Measurements from ENCODE around the gene RNF157. TPM values are rescaled to one million over a fixed set of nuclear protein-coding genes. Genes with fewer than 3 reads are reported as not detected.
"Not testable (repeated sequence)": the region's sequence is repeated elsewhere in the genome, so short reads cannot be mapped to it uniquely, and the experiment has no call there.

Gene RNF157
- total RNA-seq, 2 experiments from 2014 or later, result 25.4 to 28.0 TPM

DNA sequence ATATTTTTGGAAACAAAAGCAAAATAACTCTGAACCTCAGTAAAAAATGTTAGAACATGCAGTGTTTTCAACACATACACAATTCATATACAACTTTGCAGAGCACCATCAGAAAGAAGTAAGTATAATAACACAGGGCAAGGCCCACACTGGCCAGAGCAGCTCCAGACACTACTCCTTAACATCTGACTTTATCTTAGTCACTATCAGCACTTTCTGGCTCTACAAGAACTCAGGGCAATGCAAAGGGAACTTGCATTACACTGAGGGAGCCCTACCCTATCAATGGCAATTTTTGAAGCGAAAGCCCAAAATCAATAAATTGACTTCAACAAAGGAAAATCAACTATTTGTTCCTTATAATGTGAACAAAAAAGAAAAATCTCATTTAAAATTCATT, 16.5 kb downstream of the RNF157 start:
- ChIA-PET POLR2A (no interaction called here), CTCF (interaction anchor here (0.9 kb wide), 1 partner anchor 35 kb away, joined by 3 read pairs; no protein-coding TSS in a partner anchor)
- intact Hi-C loops (cut with micrococcal nuclease), result no loop called here
- no peak overlapping the region for H3K27ac Mint-ChIP-seq
- DNase-seq, result no peak
- H3K27me3 Mint-ChIP-seq, result no peaks in the 10 kb centered on the region
- H3K4me3 Mint-ChIP-seq, result no peak overlapping the region
- H3K36me3 Mint-ChIP-seq, result peaks cover 6% of the 10 kb centered on the region
- H3K4me1 Mint-ChIP-seq (ENCODE audit: low read depth), result peaks cover 17% of the 10 kb centered on the region
- no peaks in the 10 kb centered on the region for H3K9me3 Mint-ChIP-seq

DNA sequence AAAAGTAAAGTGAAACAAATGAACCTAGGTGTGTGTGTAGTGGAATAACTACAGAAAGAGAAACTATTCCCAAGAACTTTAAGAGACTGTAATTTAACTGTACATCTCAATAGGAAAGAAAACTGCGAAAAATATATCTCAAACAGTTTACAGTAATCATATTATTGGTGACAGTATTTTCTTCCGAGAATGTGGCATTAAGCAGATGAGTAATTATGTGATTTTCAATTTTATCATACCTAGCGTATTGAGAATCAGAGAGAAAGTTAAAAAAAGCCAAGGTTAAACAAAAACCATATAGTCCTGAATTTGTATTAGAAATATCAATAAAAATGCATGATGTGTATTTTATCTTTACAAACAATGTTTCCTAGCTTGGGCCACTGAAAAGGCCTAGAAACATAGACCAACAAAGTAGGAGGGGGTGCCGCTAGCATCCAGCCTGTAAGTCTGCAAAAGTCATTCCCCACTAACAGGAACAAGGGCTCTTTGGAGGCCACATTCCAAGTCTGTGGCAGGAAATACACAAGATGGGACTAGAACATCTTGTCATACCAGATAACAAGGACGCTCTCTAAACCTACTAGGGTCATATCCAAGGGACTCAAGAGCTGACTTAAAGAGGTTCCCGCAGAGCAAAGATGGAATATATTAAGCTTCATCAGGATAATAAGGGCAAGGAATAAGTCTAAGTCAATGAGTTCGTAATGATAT, 20.5 kb downstream of the RNF157 start:
- Mint-ChIP-seq H3K36me3 (no peaks in the 10 kb centered on the region), H3K4me3 (no peak overlapping the region), H3K27me3 (no peaks in the 10 kb centered on the region), H3K27ac (peak overlapping the region; percentile 68), H3K9me3 (no peaks in the 10 kb centered on the region), H3K4me1 (ENCODE audit: low read depth) (peaks cover 31% of the 10 kb centered on the region)
- ChIA-PET CTCF (interaction anchor here (1.0 kb wide), 1 partner anchor 14 kb away, joined by 3 read pairs; no protein-coding TSS in a partner anchor), POLR2A (interaction anchor here (1.2 to 1.4 kb wide), 2 partner anchors 12 to 28 kb away, joined by 5 read pairs; no protein-coding TSS in a partner anchor)
- DNase-seq, result no peak
- intact Hi-C loops (cut with micrococcal nuclease), result loop anchor here (2.0 kb wide), 1 partner anchor 21 kb away; no protein-coding TSS in a partner anchor

DNA sequence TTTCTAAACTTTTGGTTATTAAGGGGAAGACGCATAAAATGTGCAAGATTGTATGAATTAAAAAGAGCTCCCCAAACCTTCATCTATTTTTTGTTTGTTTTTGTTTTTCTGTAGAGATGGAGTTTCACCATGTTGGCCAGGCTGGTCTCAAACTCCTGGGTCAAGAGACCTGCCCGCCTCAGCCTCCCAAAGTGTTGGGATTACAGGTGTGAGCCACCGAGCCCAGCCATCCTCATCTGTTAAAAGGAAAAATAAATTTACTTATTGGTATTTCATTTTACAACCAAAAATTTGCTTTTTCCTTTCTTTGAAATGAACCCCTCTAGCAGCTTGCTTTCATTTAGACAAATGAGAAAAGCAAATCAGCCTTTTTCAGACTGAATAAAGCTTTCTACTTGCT, 23.2 kb downstream of the RNF157 start:
- Mint-ChIP-seq H3K36me3 (peaks cover 2% of the 10 kb centered on the region), H3K27me3 (no peaks in the 10 kb centered on the region), H3K27ac (no peak overlapping the region), H3K4me3 (no peak overlapping the region), H3K4me1 (ENCODE audit: low read depth) (peaks cover 45% of the 10 kb centered on the region), H3K9me3 (no peaks in the 10 kb centered on the region)
- DNase-seq, result no peak
- CTCF ChIA-PET, result interaction anchor here (0.7 to 1.5 kb wide), 5 partner anchors 17 to 339 kb away, joined by 3 to 5 read pairs (median 3); no protein-coding TSS in a partner anchor
- intact Hi-C loops (cut with micrococcal nuclease), result no loop called here
- POLR2A ChIA-PET, result interaction anchor here (0.7 to 0.9 kb wide), 2 partner anchors 48 to 163 kb away, joined by 3 to 4 read pairs; partner anchors contain the start of gene UBALD2

DNA sequence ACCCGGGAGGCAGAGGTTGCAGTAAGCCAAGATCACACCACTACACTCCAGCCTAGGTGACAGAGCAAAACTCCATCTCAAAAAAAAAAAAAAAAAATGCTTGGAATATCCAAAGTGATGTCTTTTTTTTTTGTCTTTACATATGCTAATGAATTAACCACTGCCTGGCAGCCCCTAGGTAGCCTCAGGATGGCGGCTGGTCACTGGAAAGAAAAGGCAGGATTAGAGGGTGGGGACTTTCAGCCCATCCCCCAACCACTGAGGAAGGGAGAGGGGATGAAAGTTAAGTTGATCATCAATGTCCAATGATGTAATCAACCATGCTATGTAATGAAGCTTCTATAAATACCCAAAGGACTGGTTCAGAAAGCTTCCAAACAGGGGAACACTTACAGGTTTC, 26.8 kb downstream of the RNF157 start:
- intact Hi-C loops (cut with micrococcal nuclease), result no loop called here
- no peak for DNase-seq
- Mint-ChIP-seq H3K4me3 (no peak overlapping the region), H3K36me3 (peaks cover 14% of the 10 kb centered on the region), H3K27ac (no peak overlapping the region), H3K4me1 (ENCODE audit: low read depth) (peaks cover 43% of the 10 kb centered on the region), H3K9me3 (no peaks in the 10 kb centered on the region), H3K27me3 (no peaks in the 10 kb centered on the region)
- POLR2A ChIA-PET, result no interaction called here
- CTCF ChIA-PET, result no interaction called here

DNA sequence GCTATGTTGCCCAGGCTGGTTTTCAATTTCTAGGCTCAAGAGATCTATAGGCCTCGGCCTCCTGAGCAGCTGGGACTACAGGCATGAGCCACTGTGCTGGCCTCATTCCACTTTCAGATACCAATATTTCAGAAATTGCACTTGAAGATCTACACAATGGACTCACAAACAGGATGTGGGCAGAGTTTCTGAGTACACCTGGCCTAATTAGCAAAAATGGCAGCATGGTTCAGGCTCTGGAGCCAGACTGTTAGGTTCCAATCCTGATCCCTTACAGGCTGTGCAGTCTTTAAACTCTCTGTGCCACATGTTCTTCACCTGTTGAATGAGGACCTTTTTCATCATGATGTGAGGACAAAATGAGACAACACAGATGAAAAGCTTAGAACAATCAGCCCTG, 32.2 kb downstream of the RNF157 start:
- Mint-ChIP-seq H3K27me3 (no peaks in the 10 kb centered on the region), H3K36me3 (peaks cover 17% of the 10 kb centered on the region), H3K4me1 (ENCODE audit: low read depth) (peaks cover 44% of the 10 kb centered on the region), H3K4me3 (no peak overlapping the region), H3K9me3 (no peaks in the 10 kb centered on the region), H3K27ac (peak overlapping the region; percentile 31)
- intact Hi-C loops (cut with micrococcal nuclease), result no loop called here
- POLR2A ChIA-PET, result interaction anchor here (0.7 to 2.7 kb wide), 6 partner anchors 9 to 64 kb away, joined by 3 to 10 read pairs (median 6); no protein-coding TSS in a partner anchor
- no peak for DNase-seq
- CTCF ChIA-PET, result interaction anchor here (0.8 kb wide), 1 partner anchor 194 kb away, joined by 3 read pairs; no protein-coding TSS in a partner anchor

DNA sequence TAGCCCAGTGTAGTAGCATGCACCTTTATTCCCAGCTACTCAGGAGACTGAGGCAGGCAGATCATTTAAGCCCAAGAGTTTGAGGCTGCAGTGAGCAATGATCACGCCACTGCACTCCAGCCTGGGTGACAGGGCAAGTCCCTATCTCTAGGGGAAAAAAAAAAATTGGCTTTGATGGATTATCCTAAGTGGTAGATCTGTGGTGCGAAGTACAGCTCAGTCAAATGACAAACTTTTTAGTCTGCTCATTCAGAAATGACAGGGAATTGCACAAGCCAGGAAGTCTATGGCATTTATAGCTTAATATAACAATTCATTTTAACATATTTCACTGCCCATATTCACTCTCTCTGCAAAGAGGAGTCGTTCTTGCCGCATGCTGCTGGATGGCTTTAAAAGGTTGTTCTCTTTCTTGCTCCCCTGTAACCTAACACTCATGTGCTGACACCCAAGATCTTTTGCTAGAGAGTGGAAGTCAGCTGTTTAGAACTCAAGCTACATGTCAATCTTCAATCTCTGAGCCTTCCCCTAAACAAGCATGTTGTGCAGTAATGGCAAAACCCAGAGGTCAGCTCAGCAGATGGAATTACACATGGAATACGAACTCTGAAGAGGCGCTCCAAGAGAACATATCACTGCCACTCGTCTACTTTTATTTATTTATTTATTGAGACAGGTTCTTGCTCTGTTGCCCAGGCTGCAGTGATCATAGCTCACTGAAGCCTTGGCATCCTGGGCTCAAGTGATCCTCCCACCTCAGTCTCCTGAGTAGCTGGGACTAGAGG, 32.8 kb downstream of the RNF157 start:
- no peak for DNase-seq
- Mint-ChIP-seq H3K27ac (peak overlapping the region; percentile 31), H3K4me3 (no peak overlapping the region), H3K9me3 (no peaks in the 10 kb centered on the region), H3K27me3 (no peaks in the 10 kb centered on the region), H3K4me1 (ENCODE audit: low read depth) (peaks cover 40% of the 10 kb centered on the region), H3K36me3 (peaks cover 17% of the 10 kb centered on the region)
- CTCF ChIA-PET, result interaction anchor here (0.6 to 0.8 kb wide), 2 partner anchors 176 to 193 kb away, joined by 3 read pairs; no protein-coding TSS in a partner anchor
- intact Hi-C loops (cut with micrococcal nuclease), result no loop called here
- POLR2A ChIA-PET, result interaction anchor here (0.7 to 2.7 kb wide), 7 partner anchors 8 to 136 kb away, joined by 3 to 10 read pairs (median 5); partner anchors contain the start of gene UBALD2

DNA sequence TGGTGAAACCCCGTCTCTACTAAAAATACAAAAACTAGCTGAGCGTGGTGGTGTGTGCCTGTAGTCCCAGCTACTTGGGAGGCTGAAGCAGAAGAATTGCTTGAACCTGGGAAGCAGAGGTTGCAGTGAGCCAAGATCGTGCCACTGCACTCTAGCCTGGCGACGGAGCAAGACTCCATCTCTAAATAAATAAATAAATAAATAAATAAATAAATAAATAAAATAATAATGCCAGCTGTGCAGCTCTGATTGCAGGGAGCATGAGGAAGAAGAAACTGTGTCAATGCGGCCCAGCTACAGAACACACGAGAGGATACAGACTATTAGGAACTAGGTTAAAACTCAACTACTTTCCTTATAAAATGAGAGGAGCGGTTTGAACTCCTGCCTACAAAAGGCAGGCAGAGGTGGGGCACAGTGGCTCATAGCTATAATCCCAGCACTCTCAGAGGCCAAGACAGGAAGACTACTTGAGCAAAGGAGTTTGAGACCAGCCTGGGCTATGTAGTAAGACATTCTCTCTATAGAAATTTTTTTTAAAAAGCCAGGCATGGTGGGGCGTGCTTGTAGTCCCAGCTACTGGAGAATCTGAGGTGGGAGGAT, 34.6 kb downstream of the RNF157 start:
- H3K27me3 Mint-ChIP-seq; H3K4me3 Mint-ChIP-seq; H3K27ac Mint-ChIP-seq; intact Hi-C loops (cut with micrococcal nuclease); DNase-seq; H3K9me3 Mint-ChIP-seq: not testable (repeated sequence)
- Mint-ChIP-seq H3K36me3 (peaks cover 10% of the 10 kb centered on the region), H3K4me1 (ENCODE audit: low read depth) (peaks cover 39% of the 10 kb centered on the region)
- CTCF ChIA-PET, result interaction anchor here (1.3 kb wide), 1 partner anchor 10 kb away, joined by 3 read pairs; no protein-coding TSS in a partner anchor
- POLR2A ChIA-PET, result interaction anchor here (1.3 kb wide), 1 partner anchor 14 kb away, joined by 3 read pairs; no protein-coding TSS in a partner anchor

DNA sequence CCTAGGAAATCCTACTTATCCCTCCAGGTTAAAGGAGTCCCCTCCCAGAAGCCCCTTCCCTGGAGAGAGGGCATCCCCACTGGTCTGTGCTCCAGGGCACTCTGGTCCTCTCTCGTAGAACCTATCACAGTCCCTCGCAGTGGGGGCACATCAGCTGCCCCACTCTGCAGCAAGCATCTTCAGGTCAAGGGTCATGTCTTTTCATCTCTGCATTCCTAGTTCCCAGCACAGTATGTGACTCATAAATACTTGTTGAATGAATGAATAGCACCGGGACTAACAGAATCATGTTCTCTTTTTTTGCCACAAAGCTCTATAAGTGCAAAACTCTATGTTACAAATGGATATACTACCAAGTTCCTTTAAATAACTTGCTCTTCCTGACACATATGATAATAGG, 36.0 kb downstream of the RNF157 start:
- POLR2A ChIA-PET, result no interaction called here
- Mint-ChIP-seq H3K36me3 (peaks cover 5% of the 10 kb centered on the region), H3K27me3 (no peaks in the 10 kb centered on the region), H3K4me1 (ENCODE audit: low read depth) (peaks cover 46% of the 10 kb centered on the region), H3K4me3 (no peak overlapping the region), H3K27ac (peak overlapping the region; percentile 35), H3K9me3 (no peaks in the 10 kb centered on the region)
- intact Hi-C loops (cut with micrococcal nuclease), result no loop called here
- no peak for DNase-seq
- CTCF ChIA-PET, result no interaction called here

DNA sequence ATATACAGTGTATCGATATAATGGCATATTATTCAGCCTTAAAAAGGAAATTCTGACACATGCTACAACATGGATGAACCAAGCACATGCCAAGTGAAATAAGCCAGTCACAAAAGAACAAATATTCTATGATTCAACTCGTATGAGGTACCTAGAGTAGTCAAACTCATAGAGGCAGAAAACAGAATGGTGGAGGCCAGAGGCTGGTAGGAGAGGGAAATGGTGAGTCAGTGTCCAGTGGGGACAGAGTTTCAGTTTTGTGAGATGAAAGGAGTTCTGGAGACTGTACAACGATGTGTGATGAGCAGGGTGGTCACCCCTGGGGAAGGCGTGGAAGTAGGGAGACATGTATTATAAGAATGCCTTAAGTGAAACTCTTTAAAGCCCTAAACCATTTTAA, 39.9 kb downstream of the RNF157 start:
- Mint-ChIP-seq H3K27me3 (no peaks in the 10 kb centered on the region), H3K36me3 (peaks cover 15% of the 10 kb centered on the region), H3K9me3 (no peaks in the 10 kb centered on the region), H3K27ac (peak overlapping the region; percentile 73), H3K4me1 (ENCODE audit: low read depth) (peaks cover 52% of the 10 kb centered on the region), H3K4me3 (no peak overlapping the region)
- intact Hi-C loops (cut with micrococcal nuclease), result loop anchor here (1.0 kb wide), 1 partner anchor 8 kb away; no protein-coding TSS in a partner anchor
- CTCF ChIA-PET, result interaction anchor here (1.4 to 2.2 kb wide), 2 partner anchors 17 to 20 kb away, joined by 4 to 12 read pairs; no protein-coding TSS in a partner anchor
- peak; percentile 66 for DNase-seq
- POLR2A ChIA-PET, result no interaction called here

DNA sequence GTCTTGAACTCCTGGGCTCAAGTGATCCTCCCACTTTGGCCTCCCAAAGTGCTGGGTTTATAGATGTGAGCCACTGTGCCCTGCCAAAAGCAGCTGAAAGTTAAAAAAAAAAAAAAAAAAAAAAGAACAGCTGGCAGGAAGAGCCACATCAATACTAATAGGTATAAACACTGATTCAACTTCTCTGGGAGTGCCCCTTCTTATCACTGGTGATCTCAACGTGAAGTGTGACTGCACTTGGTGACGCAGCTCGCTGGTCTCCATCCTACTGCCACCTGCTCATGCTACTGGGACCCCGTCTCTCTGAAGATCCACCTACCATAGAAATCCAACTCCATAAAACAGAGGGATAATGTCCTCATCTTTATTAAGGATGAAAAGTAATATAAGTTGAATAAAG, 40.8 kb downstream of the RNF157 start:
- CTCF ChIA-PET, result interaction anchor here (0.7 to 2.2 kb wide), 4 partner anchors 15 to 65 kb away, joined by 3 to 12 read pairs (median 4); no protein-coding TSS in a partner anchor
- H3K27me3 Mint-ChIP-seq, result no peaks in the 10 kb centered on the region
- H3K36me3 Mint-ChIP-seq, result peaks cover 15% of the 10 kb centered on the region
- DNase-seq, result peak; percentile 83
- intact Hi-C loops (cut with micrococcal nuclease), result loop anchor here (1.0 to 10.0 kb wide), 4 partner anchors 17 to 415 kb away; partner anchors contain the start of gene UNK
- no peaks in the 10 kb centered on the region for H3K9me3 Mint-ChIP-seq
- peak overlapping the region; percentile 22 for H3K4me3 Mint-ChIP-seq
- POLR2A ChIA-PET, result interaction anchor here (1.0 to 1.9 kb wide), 9 partner anchors 8 to 74 kb away, joined by 3 to 12 read pairs (median 5); partner anchors contain the start of gene UBALD2
- H3K27ac Mint-ChIP-seq, result peak overlapping the region; percentile 88
- H3K4me1 Mint-ChIP-seq (ENCODE audit: low read depth), result peaks cover 52% of the 10 kb centered on the region

DNA sequence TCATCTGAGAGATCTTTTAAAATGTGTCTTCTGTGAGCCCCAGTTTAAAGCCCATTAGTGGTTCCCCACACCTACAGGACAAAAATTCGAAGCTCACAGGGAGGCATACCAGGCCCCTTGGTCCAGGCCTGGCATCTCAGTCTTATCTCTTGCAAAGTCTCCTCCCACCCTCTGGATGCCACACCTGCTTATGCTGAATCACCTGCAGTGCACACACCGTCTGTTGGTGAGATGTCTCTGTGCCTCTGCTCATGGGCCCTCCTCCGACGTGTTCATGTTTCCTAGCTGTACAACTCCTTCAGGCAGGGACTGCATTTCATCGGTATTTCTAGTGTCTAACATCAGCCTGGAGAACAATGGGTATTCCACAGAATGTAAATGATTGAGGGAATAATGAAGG, 41.6 kb downstream of the RNF157 start:
- H3K4me1 Mint-ChIP-seq (ENCODE audit: low read depth), result peaks cover 54% of the 10 kb centered on the region
- ChIA-PET CTCF (interaction anchor here (0.7 to 2.2 kb wide), 4 partner anchors 14 to 66 kb away, joined by 3 to 12 read pairs (median 3); no protein-coding TSS in a partner anchor), POLR2A (interaction anchor here (1.0 to 1.9 kb wide), 8 partner anchors 9 to 73 kb away, joined by 3 to 12 read pairs (median 6); partner anchors contain the start of gene UBALD2)
- no peaks in the 10 kb centered on the region for H3K9me3 Mint-ChIP-seq
- peak overlapping the region; percentile 88 for H3K27ac Mint-ChIP-seq
- intact Hi-C loops (cut with micrococcal nuclease), result loop anchor here (1.0 to 10.0 kb wide), 4 partner anchors 16 to 414 kb away; partner anchors contain the start of gene UNK
- no peaks in the 10 kb centered on the region for H3K27me3 Mint-ChIP-seq
- peak; percentile 41 for DNase-seq
- peaks cover 10% of the 10 kb centered on the region for H3K36me3 Mint-ChIP-seq
- no peak overlapping the region for H3K4me3 Mint-ChIP-seq

Measured in activated CD4-positive, alpha-beta memory T cell treated with anti-CD3 and anti-CD28 coated beads for 36 hours (primary cell).